ENCODE data around the gene EHD4.

DNA sequence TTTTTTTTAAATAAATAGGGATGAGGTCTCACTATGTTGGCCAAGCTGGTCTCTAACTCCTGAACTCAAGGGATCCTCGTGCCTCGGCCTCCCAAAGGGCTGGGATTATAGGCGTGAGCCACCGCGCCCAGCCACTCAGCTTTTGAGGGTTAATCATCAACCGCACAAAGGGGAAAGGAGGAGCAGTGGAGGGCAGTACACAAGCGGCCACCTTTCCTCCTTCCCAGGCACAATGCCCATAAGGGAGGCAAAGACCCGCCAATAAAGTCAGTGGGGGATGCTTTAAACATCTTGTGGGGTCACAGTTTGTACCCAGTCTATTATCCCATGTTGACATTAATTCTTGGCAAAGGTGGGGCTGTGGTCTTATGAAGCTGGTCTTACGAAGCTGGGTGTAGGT is 32.4 kb downstream of the EHD4 start:
- TF ChIP-seq CTCF (optimal IDR thresholded peaks at IDR 0.05 in 1 of 3, IDR thresholded peaks at IDR 0.05 in 1 of 3, conservative IDR thresholded peaks at IDR 0.05 in 1 of 3; ENCODE audit: extremely low read depth in 1 of 3, insufficient read depth in 2 of 3, low read length in 3 of 3) (no peak), EZH2 (IDR thresholded peaks at IDR 0.05; ENCODE audit: low read length) (no peak)
